ENCODE measurements around the gene ERC2. TPM values are rescaled to one million over a fixed set of nuclear protein-coding genes. Genes with fewer than 3 reads are reported as not detected.

The ERC2 gene
- total RNA-seq, 1 donor from 2014 or later, result 0.99 TPM

GRCh38 chr3:55728461-55729100, 739.7 kb downstream of the ERC2 start:
- intact Hi-C loops (cut with micrococcal nuclease), result no loop called here
- Histone ChIP-seq H3K36me3 (no peaks in the 10 kb centered on the region), H3K27ac (replicated peaks) (no peak overlapping the region), H3K9me3 (replicated peaks) (no peaks in the 10 kb centered on the region), H3K27me3 (ENCODE audit: low read depth) (peaks cover 40% of the 10 kb centered on the region), H3K4me1 (no peaks in the 10 kb centered on the region), H3K4me3 (no peak overlapping the region)
- no peak for DNase-seq
- no peak for TF ChIP-seq CTCF (IDR thresholded peaks at IDR 0.05; ENCODE audit: borderline replicate concordance)

- H3K9me3 ChIP-seq (replicated peaks), result no peaks in the 10 kb centered on the region
- no peaks in the 10 kb centered on the region for H3K36me3 ChIP-seq
- DNase-seq, result no peak
- no peak overlapping the region for H3K4me3 ChIP-seq
- intact Hi-C loops (cut with micrococcal nuclease), result no loop called here
- TF ChIP-seq CTCF (IDR thresholded peaks at IDR 0.05; ENCODE audit: borderline replicate concordance), result no peak
- H3K27me3 ChIP-seq (ENCODE audit: low read depth), result peaks cover 59% of the 10 kb centered on the region
- H3K4me1 ChIP-seq, result no peaks in the 10 kb centered on the region
- no peak overlapping the region for H3K27ac ChIP-seq (replicated peaks)
Observed at GRCh38 chr3:55726501-55726775, 741.8 kb downstream of the ERC2 start.

GRCh38 chr3:55725681-55726500, 742.4 kb downstream of the ERC2 start:
- Histone ChIP-seq H3K27ac (replicated peaks) (no peak overlapping the region), H3K4me1 (no peaks in the 10 kb centered on the region), H3K27me3 (ENCODE audit: low read depth) (peaks cover 59% of the 10 kb centered on the region), H3K9me3 (replicated peaks) (no peaks in the 10 kb centered on the region), H3K36me3 (no peaks in the 10 kb centered on the region), H3K4me3 (no peak overlapping the region)
- TF ChIP-seq CTCF (IDR thresholded peaks at IDR 0.05; ENCODE audit: borderline replicate concordance), result no peak
- intact Hi-C loops (cut with micrococcal nuclease), result no loop called here
- DNase-seq, result no peak

GRCh38 chr3:55724821-55725220, 743.4 kb downstream of the ERC2 start:
- DNase-seq, result no peak
- H3K27ac ChIP-seq (replicated peaks), result no peak overlapping the region
- no peak overlapping the region for H3K4me3 ChIP-seq
- H3K4me1 ChIP-seq, result no peaks in the 10 kb centered on the region
- intact Hi-C loops (cut with micrococcal nuclease), result no loop called here
- H3K36me3 ChIP-seq, result no peaks in the 10 kb centered on the region
- no peaks in the 10 kb centered on the region for H3K9me3 ChIP-seq (replicated peaks)
- H3K27me3 ChIP-seq (ENCODE audit: low read depth), result peaks cover 49% of the 10 kb centered on the region
- no peak for TF ChIP-seq CTCF (IDR thresholded peaks at IDR 0.05; ENCODE audit: borderline replicate concordance)

- H3K27me3 ChIP-seq (ENCODE audit: low read depth), result peaks cover 45% of the 10 kb centered on the region
- no peaks in the 10 kb centered on the region for H3K4me1 ChIP-seq
- H3K4me3 ChIP-seq, result no peak overlapping the region
- H3K27ac ChIP-seq (replicated peaks), result no peak overlapping the region
- no peak for TF ChIP-seq CTCF (IDR thresholded peaks at IDR 0.05; ENCODE audit: borderline replicate concordance)
- no peaks in the 10 kb centered on the region for H3K9me3 ChIP-seq (replicated peaks)
- intact Hi-C loops (cut with micrococcal nuclease), result no loop called here
- no peak for DNase-seq
- H3K36me3 ChIP-seq, result no peaks in the 10 kb centered on the region
Observed at GRCh38 chr3:55724407-55724784, 743.9 kb downstream of the ERC2 start.
